SK-N-MC (cell line): ENCODE measurements around the gene EPHA8.

Experiments used
- EZH2 ChIP-seq: fragments of 200-600 bp; sonication (generic); IDR thresholded peaks from one replicate; pipeline ENCODE4 v1.6.1; 2017; ENCODE audit warnings: antibody characterized with exemption
- FOXP2 ChIP-seq: optimal IDR thresholded peaks from 2 replicates; pipeline ENCODE3; 2011; ENCODE audit warnings: mild to moderate bottlenecking, moderate library complexity; ENCODE audit not compliant: insufficient read depth; ENCODE audit errors: extremely low read length, control extremely low read depth
- POLR2AphosphoS5 ChIP-seq: IDR thresholded peaks from 2 replicates; pipeline ENCODE4 v1.6.1; 2012; ENCODE audit warnings: mild to moderate bottlenecking, low read depth, low read length, borderline replicate concordance

DNA sequence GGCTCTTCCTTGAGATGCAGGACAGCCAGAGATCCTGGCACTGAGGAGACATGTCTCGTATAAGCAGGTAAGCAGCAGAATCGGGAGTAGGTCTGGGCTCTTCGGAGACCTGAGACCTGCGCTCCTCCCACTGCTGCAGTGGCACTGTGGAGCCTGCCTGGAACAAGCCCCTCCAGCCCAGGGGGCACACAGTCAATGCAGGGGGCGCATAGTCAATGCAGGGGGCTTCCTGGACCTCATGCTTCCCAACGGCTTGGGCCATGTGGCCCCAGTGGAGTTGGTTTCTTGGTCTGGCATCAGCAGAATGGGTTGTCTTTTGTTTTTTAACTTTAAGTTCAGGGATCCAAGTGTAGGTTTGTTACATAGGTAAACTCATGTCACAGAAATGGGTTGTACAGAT is 27.9 kb upstream of the EPHA8 start:
- TF ChIP-seq POLR2AphosphoS5 = no peak
- TF ChIP-seq EZH2 = no peak
- TF ChIP-seq FOXP2 = no peak
